Subcutaneous adipose tissue (tissue), 4 donors: Measurements from ENCODE around the gene PPEF1. TPM values are rescaled to one million over a fixed set of nuclear protein-coding genes. Genes with fewer than 3 reads are reported as not detected.

Experiments used
- CTCF ChIP-seq: fragments of 450-650 bp; IDR thresholded peaks from one replicate; pipeline ENCODE4 v1.5.1; 2016; ENCODE audit warnings: low read depth, mild to moderate bottlenecking, control low read depth, antibody characterized with exemption, moderate library complexity
- total RNA-seq, 4 donors: library from RNA; depleted of rRNA; stranded (reverse); fragments of >200 nt; gene quantifications; one replicate each; pipeline ENCODE4 v1.1.0, GENCODE V29; 2016

Gene PPEF1
- total RNA-seq, 4 donors from 2014 or later, result 0.22 TPM; not detected in 3

GRCh38 chrX:18725310-18725943 is 18.0 kb downstream of the PPEF1 start:
- TF ChIP-seq CTCF, result no peak

GRCh38 chrX:18733287-18733686 is 25.8 kb downstream of the PPEF1 start:
- no peak for TF ChIP-seq CTCF

GRCh38 chrX:18748499-18748898 is 41.1 kb downstream of the PPEF1 start:
- no peak for TF ChIP-seq CTCF

- no peak for TF ChIP-seq CTCF
Observed at GRCh38 chrX:18753631-18754030, 46.2 kb downstream of the PPEF1 start.

- TF ChIP-seq CTCF, result no peak
Observed at GRCh38 chrX:18755651-18756050, 48.2 kb downstream of the PPEF1 start.

GRCh38 chrX:18757956-18758932 is 50.8 kb downstream of the PPEF1 start:
- TF ChIP-seq CTCF, result no peak

- no peak for TF ChIP-seq CTCF
Observed at GRCh38 chrX:18761750-18762149, 54.3 kb downstream of the PPEF1 start.
